ENCODE measurements around the gene SIRT4. TPM values are rescaled to one million over a fixed set of nuclear protein-coding genes. Genes with fewer than 3 reads are reported as not detected.
"Not testable (repeated sequence)": the region's sequence is repeated elsewhere in the genome, so short reads cannot be mapped to it uniquely, and the experiment has no call there.

Gene SIRT4
- total RNA-seq, 1 experiment from 2014 or later = 1.5 TPM

DNA sequence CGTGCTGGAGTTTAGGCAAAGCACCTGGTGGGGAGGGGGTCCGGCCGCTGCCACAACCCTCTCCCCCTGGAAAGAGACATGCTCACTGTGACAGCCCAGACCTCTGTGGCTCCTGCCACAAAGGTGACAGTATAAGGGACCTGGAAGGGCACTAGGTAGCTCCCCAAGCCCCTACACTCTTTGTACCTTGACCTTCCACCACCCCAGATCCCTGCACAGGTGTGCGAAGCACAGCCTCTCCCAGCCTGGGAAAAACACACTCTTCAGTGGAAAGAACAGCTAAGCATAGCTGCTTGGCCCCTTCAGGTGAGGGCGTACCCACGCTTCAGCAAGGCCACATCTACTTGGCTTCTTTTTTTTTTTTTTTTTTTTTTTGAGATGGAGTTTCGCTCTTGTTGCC, 30.4 kb downstream of the SIRT4 start:
- Histone ChIP-seq H3K9me3 (ENCODE audit: control insufficient read depth, insufficient read depth, low read depth, low read length) (no peaks in the 10 kb centered on the region), H3K36me3 (ENCODE audit: control insufficient read depth, insufficient read depth, low read length) (no peaks in the 10 kb centered on the region), H3K27ac (ENCODE audit: low read length) (no peak overlapping the region), H3K4me3 (ENCODE audit: low read depth in 2 of 2, low read length in 2 of 2) (no peak overlapping the region), H3K27me3 (ENCODE audit: control insufficient read depth, insufficient read depth, low read length) (no peaks in the 10 kb centered on the region), H3K4me1 (ENCODE audit: control insufficient read depth, insufficient read depth, low read length) (no peaks in the 10 kb centered on the region)
- ATAC-seq (no peak), DNase-seq (ENCODE audit: low read depth, low spot score) (no peak)
- TF ChIP-seq SIN3A (IDR thresholded peaks at IDR 0.05; ENCODE audit: borderline replicate concordance, insufficient read depth, low read depth, low read length) (no peak), POLR2AphosphoS5 (IDR thresholded peaks at IDR 0.05; ENCODE audit: low read depth, low read length) (no peak), TCF7L2 (IDR thresholded peaks at IDR 0.05; ENCODE audit: low read depth, low read length) (no peak)
- TF ChIP-seq, protein P1, sequence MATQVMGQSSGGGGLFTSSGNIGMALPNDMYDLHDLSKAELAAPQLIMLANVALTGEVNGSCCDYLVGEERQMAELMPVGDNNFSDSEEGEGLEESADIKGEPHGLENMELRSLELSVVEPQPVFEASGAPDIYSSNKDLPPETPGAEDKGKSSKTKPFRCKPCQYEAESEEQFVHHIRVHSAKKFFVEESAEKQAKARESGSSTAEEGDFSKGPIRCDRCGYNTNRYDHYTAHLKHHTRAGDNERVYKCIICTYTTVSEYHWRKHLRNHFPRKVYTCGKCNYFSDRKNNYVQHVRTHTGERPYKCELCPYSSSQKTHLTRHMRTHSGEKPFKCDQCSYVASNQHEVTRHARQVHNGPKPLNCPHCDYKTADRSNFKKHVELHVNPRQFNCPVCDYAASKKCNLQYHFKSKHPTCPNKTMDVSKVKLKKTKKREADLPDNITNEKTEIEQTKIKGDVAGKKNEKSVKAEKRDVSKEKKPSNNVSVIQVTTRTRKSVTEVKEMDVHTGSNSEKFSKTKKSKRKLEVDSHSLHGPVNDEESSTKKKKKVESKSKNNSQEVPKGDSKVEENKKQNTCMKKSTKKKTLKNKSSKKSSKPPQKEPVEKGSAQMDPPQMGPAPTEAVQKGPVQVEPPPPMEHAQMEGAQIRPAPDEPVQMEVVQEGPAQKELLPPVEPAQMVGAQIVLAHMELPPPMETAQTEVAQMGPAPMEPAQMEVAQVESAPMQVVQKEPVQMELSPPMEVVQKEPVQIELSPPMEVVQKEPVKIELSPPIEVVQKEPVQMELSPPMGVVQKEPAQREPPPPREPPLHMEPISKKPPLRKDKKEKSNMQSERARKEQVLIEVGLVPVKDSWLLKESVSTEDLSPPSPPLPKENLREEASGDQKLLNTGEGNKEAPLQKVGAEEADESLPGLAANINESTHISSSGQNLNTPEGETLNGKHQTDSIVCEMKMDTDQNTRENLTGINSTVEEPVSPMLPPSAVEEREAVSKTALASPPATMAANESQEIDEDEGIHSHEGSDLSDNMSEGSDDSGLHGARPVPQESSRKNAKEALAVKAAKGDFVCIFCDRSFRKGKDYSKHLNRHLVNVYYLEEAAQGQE (IDR thresholded peaks at IDR 0.05; ENCODE audit: insufficient read depth in 1 of 2, low read depth in 2 of 2, low read length in 1 of 2) = no peak
- TF ChIP-seq, protein P2, sequence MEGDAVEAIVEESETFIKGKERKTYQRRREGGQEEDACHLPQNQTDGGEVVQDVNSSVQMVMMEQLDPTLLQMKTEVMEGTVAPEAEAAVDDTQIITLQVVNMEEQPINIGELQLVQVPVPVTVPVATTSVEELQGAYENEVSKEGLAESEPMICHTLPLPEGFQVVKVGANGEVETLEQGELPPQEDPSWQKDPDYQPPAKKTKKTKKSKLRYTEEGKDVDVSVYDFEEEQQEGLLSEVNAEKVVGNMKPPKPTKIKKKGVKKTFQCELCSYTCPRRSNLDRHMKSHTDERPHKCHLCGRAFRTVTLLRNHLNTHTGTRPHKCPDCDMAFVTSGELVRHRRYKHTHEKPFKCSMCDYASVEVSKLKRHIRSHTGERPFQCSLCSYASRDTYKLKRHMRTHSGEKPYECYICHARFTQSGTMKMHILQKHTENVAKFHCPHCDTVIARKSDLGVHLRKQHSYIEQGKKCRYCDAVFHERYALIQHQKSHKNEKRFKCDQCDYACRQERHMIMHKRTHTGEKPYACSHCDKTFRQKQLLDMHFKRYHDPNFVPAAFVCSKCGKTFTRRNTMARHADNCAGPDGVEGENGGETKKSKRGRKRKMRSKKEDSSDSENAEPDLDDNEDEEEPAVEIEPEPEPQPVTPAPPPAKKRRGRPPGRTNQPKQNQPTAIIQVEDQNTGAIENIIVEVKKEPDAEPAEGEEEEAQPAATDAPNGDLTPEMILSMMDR (IDR thresholded peaks at IDR 0.05) = no peak
- intact Hi-C loops (cut with micrococcal nuclease; ENCODE audit: unreplicated experiment) = no loop called here
- ChIA-PET POLR2A (no interaction called here), CTCF (interaction anchor here (0.7 kb wide), 1 partner anchor 14 kb away, joined by 3 read pairs; no protein-coding TSS in a partner anchor)
- in situ Hi-C loops (cut with HindIII; ENCODE audit: low pct_unique_long_range_greater_than_20kb, low sequenced_read_pairs) = no loop called here
- BruUV-seq (replicated peaks) = no TSS peak

DNA sequence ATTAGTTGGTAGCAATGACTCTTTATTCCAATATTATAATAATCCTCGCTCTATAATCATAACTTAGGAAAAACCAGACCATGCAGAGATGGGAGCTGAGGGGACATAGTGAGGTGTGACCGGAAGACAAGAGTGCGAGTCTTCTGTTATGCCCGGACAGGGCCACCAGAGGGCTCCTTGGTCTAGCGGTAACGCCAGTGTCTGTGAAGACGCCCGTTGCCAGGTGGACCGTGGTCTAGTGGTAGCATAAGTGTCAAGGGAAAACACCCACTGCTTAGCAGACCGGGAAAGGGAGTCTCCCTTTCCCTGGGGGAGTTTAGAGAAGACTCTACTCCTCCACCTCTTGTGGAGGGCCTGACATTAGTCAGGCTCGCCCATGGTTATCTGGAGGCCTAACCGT, 33.3 kb downstream of the SIRT4 start:
- intact Hi-C loops (cut with micrococcal nuclease; ENCODE audit: unreplicated experiment); ATAC-seq; in situ Hi-C loops (cut with HindIII; ENCODE audit: low pct_unique_long_range_greater_than_20kb, low sequenced_read_pairs); H3K36me3 ChIP-seq (ENCODE audit: control insufficient read depth, insufficient read depth, low read length); H3K27me3 ChIP-seq (ENCODE audit: control insufficient read depth, insufficient read depth, low read length); DNase-seq (ENCODE audit: low read depth, low spot score); H3K4me3 ChIP-seq (ENCODE audit: low read depth in 2 of 2, low read length in 2 of 2); H3K9me3 ChIP-seq (ENCODE audit: control insufficient read depth, insufficient read depth, low read depth, low read length); H3K4me1 ChIP-seq (ENCODE audit: control insufficient read depth, insufficient read depth, low read length); H3K27ac ChIP-seq (ENCODE audit: low read length); BruUV-seq (replicated peaks): not testable (repeated sequence)
- CTCF ChIA-PET = interaction anchor here (0.6 to 1.3 kb wide), 4 partner anchors 12 to 96 kb away, joined by 3 to 5 read pairs (median 4); no protein-coding TSS in a partner anchor
- TF ChIP-seq, protein P2 (IDR thresholded peaks at IDR 0.05) = peak; percentile 80
- POLR2A ChIA-PET = interaction anchor here (0.6 to 1.0 kb wide), 2 partner anchors 11 to 44 kb away, joined by 4 to 8 read pairs; no protein-coding TSS in a partner anchor

GRCh38 chr12:120336392-120336791, 34.3 kb downstream of the SIRT4 start:
- H3K4me3 ChIP-seq (ENCODE audit: low read depth in 2 of 2, low read length in 2 of 2); H3K27me3 ChIP-seq (ENCODE audit: control insufficient read depth, insufficient read depth, low read length); ATAC-seq; in situ Hi-C loops (cut with HindIII; ENCODE audit: low pct_unique_long_range_greater_than_20kb, low sequenced_read_pairs); H3K36me3 ChIP-seq (ENCODE audit: control insufficient read depth, insufficient read depth, low read length); H3K9me3 ChIP-seq (ENCODE audit: control insufficient read depth, insufficient read depth, low read depth, low read length); intact Hi-C loops (cut with micrococcal nuclease; ENCODE audit: unreplicated experiment); H3K4me1 ChIP-seq (ENCODE audit: control insufficient read depth, insufficient read depth, low read length); BruUV-seq (replicated peaks); H3K27ac ChIP-seq (ENCODE audit: low read length); DNase-seq (ENCODE audit: low read depth, low spot score); CTCF ChIA-PET: not testable (repeated sequence)
- POLR2A ChIA-PET = interaction anchor here (1.0 kb wide), 1 partner anchor 12 kb away, joined by 4 read pairs; no protein-coding TSS in a partner anchor
